ENCODE measurements around the gene TMEM80.
"Not testable (repeated sequence)": the region's sequence is repeated elsewhere in the genome, so short reads cannot be mapped to it uniquely, and the experiment has no call there.

Gene TMEM80

DNA sequence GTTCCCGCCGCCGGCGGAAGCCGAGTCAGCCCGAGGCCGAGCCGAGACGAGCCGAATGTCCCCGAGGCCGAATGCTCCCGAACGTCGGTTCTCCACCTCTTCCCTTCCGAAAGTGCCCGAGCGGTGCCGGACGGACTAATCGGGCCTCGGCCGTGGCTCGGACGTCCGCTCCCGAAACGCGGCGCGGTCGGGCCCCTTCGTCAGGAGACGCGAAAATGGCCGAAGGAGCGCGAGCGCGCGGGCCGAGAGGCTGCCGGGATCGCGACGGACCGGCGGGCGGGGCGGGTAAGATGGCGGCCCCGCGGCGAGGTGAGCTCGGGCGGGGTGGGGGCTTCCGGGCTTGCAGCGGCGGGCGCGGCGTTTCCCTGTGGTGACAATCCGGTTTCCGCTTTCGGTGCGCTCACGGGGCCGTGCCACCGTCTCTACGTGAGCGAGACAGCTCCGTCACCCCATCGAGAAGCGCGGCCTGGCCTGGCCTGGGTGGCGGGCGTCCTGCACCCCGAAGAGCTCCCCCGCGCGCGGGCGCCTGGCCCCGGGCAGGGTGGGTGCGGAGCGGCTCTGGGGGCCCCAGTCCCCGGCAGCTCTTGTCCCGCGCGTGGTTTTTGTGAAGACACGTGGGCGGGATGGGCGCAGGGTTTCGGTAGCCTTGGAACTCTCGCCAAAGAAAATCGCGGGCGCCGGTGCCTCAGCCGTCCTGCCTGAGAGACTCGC, at the start of gene TMEM80:
TMEM80 (plus strand) TSS at position 279 of the 711 bp plus-strand sequence; CDS start at position 291, 12 bp downstream.
- DNase-seq = peak; percentile 99

DNA sequence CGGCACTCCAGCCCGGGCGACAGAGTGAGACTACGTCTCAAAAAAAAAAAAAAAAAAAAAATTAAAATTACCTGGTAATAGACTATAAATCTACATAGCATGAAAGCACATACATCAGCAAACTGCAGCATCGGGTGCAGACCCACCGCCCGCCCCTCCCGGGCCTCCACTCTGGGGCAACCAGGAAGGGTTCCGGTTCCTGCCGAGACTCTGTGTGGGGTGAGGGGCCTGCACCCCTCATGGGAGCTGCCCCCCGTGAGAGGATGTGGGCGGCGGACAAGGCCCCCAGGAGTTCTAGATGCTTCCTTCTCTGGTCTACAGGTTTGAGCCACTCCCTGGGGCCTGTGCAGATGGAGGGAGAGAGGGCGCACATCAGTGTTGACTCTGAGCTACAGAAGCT, 49.4 kb upstream of the TMEM80 start:
- no peak for DNase-seq

DNA sequence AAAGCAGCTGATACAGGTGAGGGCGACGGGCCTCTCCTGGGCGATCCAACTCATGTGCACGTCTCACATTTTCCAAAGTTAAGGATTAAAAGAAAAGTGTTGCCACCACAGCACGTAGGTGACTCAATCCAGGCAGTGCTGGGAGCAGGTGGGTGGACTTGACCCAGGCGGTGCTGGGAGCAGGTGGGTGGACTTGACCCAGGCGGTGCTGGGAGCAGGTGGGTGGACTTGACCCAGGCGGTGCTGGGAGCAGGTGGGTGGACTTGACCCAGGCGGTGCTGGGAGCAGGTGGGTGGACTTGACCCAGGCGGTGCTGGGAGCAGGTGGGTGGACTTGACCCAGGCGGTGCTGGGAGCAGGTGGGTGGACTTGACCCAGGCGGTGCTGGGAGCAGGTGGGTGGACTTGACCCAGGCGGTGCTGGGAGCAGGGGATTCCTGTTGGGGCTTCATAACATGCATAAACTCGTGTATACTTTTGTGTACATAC, 47.9 kb upstream of the TMEM80 start:
- not testable (repeated sequence) for DNase-seq

DNA sequence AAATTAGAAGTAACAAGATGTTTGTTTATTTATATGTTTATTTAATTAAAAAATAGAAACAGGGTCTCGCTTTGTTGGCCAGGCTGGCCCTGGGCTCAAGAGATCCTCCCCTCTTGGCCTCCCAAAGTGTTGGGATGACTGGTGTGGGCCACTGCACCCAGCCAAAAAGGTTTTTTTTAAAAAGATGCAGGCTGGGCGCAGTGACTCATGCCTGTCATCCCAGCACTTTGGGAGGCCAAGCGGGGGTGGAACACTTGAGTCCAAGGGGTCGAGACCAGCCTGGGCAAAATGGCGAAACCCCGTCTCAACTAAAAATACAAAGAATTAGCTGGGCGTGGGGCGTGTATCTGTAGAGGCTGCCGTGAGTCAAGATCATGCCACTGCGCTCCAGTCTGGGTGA, 45.1 kb upstream of the TMEM80 start:
- DNase-seq = no peak

DNA sequence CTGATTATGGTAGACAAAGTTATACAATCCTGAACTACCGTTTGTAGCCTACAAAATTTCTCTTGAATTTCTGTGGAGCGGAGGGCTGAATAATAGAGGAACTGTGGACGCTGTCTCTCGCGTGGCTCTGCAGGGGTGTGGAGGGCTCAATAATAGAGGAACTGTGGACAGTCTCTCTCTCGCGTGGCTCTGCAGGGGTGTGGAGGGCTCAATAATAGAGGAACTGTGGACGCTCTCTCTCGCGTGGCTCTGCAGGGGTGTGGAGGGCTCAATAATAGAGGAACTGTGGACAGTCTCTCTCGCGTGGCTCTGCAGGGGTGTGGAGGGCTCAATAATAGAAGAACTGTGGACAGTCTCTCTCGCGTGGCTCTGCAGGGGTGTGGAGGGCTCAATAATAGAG, 42.5 kb upstream of the TMEM80 start:
- DNase-seq = not testable (repeated sequence)

DNA sequence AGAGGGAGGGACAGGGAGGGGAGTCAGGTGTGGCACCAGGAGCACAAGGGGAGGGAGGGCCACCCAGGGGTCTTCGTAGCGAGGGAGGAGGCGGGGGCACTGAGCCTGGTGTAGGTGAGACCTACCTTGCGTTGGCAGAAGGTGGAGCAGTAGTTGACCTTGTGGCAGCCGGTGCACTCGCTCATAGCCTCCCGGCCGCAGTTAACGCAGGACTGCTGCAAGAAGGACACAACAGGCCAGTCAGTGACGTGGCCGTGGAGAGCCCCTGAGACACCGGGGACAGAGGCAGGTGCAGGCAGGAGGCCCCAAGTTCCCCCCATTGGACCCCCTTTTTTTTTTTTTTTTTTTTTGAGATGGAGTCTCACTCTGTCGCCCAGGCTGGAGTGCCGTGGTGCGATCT, 41.8 kb upstream of the TMEM80 start:
- DNase-seq = no peak

DNA sequence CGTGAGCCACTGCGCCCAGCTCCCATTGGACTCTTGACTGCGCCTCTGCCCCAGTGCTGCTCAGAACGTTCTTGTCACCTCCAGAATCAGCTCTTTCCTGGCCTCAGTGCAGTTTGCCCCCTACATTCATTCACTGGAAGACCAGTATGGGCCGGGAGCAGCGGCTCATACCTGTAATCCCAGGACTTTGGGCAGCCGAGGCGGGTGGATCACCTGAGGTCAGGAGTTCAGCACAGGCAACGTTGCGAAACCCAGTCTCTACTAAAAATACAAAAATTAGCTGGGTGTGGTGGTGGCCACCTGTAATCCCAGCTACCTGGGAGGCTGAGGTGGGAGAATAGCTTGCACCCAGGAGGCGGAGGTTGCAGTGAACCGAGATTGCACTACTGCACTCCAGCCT, 41.2 kb upstream of the TMEM80 start:
- not testable (repeated sequence) for DNase-seq

DNA sequence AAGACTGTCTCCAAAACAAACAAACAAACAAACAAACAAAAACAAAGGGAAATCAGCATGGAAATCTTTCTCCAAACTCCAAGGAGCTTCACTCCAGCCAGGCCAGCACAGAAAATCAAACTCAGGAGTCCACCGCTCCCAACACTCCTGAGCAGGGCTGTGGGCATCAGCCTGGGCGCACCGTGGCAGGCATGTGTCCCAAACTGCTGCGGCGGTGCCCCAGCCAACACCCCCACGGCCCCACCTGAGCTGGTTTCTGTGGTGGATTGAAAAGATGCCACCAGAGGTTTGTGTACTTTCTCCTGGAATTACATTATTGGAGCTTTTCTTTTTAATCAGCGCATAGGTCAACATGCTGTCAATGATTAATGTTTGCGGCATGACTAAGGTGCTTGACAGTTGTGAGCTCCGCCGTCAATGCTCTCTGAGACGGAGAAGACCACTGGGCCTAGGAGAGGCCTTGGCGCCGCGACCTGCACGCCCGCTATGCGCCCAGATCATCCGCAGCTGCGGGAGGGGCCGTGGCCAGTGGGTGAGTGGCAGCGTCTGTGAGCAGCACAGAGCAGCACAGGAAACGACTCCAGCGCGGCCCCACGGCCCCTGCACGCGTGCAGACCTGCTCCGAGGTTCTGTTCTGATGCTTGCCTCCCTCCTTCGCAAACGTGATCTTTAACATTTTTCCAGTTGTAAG, 40.4 kb upstream of the TMEM80 start:
- no peak for DNase-seq

DNA sequence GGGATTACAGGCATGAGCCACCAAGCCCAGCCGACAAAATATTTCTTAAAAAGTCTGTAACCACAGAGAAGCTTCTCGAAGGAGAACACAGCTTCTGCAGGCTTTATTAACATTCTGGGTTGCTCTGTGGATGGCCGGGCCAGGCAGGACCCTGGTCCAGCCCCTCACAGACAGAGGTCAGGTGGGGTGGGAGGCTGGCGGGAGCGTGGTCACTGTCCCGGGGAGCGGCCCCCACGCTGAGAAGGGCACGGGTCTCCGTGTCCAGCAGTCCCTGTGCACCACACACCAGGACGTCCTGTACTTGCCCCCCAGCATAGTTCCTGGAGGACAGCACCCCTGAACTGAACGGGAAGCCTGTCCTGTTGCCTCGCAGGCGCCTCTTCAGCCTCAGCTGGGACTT, 39.2 kb upstream of the TMEM80 start:
- DNase-seq = no peak

DNA sequence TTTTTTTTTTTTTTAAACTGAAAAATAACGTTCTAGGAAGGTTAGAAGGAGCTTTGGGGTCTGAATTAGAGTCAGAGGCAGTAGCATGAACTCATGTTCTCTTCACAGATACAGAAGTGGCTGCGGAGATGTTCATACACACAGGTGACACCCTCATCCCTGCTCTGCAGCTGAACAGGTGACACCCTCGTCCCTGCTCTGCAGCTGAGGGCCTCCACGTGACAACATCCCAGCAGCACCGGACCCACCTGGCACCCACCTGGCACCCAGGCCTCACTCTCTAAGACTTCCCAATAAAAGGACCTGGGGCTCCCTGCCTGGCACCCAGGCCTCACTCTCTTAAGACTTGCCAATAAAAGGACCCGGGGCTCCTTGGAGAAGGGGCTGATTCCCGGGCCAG, 38.8 kb upstream of the TMEM80 start:
- no peak for DNase-seq

DNA sequence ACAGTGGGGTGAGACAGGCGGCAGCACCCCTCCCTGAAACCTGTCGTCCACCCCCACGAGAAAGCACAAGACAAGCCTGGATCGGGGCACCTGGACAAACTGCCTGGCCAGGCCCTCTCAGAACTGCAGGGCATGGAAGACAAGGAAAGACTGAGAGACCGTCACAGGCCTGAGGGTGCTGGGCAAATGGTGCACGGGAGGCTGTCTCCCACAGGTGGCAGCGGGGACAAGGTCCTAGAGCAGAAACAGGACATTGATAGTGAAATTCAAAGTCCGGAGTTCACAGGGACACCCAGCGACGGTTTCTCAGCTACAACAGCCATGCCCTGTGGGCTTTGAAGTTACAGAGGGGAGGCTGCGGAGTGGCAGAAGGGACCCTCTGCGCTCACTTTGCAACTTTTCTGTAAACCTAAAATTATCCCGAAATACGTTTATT, 37.9 kb upstream of the TMEM80 start:
- DNase-seq = no peak

DNA sequence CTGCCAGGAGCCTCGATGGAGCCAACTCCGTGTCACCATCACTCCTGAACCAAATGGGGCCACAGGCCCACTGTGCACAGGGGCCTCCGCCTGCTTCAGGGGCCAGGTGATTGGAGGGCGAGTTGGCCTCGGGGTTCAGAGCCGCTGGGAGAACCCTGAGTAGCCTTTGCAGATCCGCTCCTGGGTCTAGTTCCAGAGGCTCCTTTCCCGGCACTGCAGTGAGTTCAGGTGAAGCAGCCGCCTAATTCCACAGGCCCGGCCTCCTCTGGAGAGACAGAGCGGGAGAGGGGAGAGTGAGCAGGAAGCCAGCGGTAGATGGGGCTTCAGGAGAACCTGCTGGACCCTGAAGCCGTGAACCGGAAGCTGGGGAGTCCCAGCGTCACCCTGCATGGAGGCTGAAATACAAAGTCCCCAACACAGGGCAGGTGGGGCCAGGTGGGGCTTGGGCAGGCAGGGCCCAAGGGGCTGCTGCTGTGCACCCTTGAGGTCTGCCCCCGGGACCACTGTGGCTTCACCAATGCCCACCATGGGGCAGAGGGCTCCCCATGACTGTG, 36.0 kb upstream of the TMEM80 start:
- no peak for DNase-seq

DNA sequence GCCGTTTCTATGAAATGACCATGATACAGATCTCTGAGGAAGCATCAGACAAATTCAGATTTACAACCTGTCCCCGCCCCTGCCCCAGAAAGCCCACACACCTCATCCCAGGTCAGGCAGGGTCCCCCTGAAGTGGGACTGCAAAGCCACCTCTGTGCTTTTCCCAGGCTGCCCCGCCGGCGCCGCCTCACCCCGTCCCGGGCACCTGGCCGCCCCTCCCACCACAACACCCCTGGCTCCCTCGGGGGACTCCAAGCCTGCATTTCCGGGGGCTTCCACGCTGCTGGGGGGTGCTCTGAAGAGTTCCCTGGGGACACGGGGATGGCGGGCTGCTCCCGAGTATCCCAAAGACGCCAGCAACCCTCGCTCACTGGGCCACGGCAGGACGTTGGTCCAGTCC, 35.3 kb upstream of the TMEM80 start:
- no peak for DNase-seq

DNA sequence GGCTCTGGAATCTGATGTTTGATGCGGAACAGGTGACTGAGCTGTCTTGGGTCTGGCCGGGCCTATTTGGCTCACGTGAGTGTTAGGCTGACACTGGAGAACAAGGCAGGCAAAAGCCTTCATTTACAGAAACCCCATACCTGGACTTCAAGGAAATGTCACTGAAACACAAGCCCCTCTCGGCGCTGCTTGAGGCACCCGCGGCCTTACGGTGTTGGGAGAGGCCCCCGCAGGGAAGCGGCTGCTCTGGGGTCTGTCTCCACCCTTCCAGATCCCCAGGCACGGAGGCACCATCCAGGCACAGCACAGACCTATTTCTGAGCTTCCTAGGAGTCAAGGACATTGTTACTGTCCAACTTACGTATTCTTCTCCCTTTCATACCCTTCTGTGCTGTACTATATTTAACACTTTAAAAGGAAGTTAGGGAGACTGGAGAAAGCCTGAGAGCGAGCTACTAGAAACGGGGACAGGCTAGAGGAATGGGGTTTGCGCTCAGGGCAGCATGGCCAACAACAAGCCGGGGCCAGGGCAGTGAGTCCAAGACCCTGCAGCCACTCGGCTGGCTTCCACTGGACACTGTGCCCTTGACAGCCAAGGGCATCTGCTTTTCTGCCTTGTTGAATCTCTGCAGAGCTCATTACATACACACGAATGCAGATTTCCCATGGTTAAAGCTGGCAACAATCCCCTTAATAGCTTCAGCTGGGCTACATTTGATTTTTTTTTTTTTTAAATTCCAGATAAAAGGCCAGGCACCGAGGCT, 34.8 kb upstream of the TMEM80 start:
- DNase-seq = no peak

DNA sequence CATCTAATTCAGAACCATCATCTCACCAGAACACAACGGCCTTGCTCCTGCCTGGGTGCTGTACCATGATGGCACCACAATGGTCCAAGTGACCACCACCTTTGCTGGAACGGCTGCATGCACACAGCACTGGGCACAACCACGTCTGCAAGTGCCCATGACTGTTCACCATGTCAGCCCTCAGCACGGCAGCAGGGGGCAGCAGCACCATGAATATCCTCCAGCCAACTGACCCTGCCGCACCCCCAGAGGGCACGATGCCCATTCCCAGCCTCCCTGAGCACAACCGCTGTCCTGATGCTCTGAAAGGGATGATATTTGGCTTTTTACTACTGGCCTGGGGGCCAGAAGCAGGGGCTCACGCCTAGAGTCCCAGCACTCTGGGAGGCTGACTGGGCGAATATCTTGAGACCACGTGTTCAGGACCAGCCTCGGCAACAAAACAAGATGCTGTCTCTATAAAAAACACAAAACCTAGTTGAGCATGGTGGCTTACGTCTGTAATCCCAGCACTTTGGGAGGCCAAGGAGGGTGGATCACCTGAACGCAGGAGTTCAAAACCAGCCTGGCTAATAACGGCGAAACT, 32.8 kb upstream of the TMEM80 start:
- no peak for DNase-seq

DNA sequence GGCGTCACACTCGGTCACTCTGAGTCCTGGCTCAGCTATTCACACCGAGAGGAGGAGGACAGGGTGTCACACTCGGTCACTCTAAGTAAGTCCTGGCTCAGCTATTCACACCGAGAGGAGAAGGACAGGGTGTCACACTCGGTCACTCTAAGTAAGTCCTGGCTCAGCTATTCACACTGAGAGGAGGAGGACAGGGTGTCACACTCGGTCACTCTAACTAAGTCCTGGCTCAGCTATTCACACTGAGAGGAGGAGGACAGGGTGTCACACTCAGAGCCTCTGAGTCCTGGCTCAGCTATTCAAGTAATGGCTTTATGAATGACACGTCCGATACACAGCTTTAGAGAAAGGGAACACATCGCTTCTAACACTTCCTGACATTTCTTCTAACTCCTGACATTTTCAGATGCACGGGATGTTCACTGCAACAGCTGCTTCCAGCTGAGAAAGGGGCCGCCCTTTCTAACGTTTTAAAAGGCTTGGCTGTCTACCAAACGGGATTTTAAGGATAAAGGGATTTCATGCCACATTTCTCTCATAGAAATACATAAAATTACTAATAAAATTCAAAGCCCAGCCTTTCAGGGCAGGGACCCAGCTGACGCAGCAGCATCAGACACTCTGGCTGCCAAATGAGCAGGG, 30.4 kb upstream of the TMEM80 start:
- DNase-seq = no peak

DNA sequence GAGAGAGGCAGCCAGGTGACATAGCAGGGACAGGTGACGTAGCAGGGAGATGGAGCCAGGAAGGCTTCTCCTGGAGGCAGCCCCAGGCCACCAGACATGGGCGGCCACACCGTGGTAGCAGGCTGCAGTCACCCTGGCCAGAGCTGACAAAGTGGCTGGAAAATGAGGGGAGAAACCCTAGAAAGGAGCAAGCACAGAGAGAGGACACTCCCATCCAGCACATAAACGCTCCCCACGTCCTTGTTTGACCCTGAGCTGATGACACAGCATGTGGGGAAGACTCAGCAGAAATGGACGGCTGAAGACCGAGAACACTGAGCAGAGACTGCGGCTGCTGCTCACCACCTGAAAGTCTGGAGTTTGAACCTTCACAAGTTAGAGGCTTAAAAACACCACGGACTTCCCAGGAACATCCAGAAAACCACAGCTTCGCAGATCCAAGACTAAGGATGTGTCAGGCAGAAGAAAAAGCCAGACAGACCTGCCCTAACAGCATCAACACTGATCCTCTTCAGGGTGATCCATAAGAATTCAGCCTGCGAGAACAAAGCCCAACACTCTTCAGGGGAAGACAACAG, 29.8 kb upstream of the TMEM80 start:
- DNase-seq = no peak

DNA sequence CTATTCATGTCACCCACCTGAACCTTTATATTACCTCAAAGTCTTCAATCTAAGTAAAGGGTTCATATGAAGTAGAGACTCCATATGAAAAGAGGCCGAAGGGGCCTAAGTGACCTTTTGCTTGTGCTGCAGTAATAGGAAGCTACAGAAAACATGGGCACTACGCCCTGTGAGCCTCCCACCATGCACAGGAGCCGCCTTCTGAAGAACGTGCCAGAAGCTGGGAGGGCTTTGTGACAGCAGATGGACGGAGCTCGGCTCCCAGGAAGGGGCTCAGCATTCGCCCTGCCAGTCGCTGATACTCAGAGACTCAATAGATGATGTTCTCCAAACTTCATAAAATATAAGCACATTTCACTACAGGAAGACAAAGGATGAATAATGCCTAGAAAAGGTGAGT, 21.8 kb upstream of the TMEM80 start:
- DNase-seq = no peak

DNA sequence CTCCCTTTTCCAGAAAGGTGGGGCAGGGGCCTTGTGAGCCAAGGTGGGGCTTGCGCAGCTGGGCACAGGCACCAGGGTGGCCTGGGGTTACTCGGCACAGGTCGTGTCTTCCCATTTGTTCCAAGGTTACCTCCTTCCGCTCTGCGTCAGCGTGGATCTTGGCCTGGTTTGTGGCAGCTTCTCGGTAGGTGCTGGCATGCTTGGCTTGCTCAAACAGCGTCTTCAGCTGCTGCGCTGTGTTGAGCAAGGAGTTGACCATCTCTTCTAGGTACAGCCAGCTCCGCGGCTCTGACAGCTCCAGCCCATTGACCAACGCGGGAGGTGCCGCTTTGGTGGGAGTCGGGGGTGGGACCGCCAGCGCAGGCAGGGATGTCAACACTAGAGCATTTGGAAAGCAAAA, 21.2 kb upstream of the TMEM80 start:
- DNase-seq = no peak

DNA sequence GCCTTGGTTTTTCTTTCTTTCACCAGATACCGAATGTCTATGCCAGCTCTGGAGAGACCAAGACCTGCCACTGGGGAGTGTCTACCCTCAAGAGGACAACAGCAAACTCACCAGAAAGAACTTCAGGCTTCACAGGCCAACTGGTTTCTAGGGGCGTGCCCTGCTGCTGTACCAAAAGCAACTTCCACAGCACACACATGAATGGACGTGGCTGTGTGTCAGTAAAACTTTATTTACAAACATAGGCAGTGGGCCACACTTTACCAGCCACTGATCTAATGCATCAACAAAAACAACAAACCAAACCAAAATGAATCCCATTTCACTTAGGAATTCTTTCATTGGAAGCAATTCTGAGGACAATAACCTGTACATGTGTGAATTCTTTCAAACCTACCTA, 17.3 kb upstream of the TMEM80 start:
- DNase-seq = no peak

DNA sequence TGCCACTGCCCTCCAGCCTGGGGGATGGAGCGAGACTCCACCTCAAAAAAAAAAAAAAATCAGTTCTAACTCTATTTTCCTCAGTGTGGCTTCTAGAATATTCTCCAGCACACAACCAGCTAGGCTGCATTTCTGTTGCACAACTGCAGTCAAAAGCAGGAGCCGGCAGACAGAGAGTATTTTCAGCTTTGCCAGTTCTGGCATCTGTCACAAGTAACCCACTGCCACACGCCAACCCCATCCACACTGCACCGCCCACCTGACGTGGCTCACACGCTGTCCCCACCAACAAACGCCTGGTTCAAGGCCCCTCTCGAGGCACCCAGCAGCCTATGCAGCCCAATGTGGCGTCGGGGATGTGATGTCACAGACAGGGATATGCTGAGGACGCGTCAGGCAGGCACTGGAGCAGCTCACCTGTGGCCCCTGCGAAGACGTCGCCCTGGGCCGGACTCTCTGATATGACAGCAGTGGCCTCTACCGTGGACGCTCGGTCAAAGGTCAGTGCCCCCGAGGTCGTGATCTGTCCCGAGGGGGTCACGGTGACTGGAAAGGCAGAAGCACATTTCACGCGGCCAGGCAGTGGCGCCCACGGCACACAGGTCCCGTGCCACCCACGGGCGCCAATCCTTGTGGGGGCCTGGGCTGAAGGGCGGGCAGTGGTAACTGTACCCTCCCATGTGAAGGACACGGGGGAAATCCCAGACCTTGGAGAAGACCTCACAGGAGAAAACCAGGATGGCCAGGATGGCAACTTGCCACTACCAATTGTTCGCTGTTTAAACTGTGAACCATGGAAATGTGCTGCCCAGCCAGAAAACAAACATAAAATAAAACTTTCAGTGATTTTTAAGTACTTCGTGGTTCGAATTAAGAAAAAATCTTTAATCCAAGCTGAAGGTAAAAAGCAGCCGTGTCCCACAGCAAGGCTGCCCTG, 16.1 kb upstream of the TMEM80 start:
- no peak for DNase-seq

All from amniotic stem cell (primary cell).